ENCODE results near the gene SNX13.
"Not testable (repeated sequence)": the region's sequence is repeated elsewhere in the genome, so short reads cannot be mapped to it uniquely, and the experiment has no call there.

The SNX13 gene

DNA sequence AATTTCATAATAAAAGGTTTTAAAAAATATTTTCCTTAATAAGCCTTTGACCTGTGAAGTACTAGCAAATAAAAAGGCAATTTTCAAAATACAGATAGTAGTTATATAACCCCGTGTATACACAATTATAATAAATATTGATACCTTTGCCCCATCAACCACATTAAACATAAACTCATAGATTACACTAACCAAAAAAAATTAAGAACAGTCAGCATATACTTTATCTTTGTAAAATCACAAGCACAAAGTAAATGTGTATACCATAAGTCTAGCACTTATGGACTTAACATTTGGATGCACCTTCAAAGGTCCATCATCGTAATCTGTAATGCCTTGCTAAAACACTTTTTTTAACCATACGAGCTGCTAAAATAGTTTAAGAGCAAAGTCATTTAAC lies 123.4 kb downstream of the SNX13 start:
- TF ChIP-seq, protein P1, sequence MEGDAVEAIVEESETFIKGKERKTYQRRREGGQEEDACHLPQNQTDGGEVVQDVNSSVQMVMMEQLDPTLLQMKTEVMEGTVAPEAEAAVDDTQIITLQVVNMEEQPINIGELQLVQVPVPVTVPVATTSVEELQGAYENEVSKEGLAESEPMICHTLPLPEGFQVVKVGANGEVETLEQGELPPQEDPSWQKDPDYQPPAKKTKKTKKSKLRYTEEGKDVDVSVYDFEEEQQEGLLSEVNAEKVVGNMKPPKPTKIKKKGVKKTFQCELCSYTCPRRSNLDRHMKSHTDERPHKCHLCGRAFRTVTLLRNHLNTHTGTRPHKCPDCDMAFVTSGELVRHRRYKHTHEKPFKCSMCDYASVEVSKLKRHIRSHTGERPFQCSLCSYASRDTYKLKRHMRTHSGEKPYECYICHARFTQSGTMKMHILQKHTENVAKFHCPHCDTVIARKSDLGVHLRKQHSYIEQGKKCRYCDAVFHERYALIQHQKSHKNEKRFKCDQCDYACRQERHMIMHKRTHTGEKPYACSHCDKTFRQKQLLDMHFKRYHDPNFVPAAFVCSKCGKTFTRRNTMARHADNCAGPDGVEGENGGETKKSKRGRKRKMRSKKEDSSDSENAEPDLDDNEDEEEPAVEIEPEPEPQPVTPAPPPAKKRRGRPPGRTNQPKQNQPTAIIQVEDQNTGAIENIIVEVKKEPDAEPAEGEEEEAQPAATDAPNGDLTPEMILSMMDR (IDR thresholded peaks at IDR 0.05; ENCODE audit: insufficient read depth, missing control alignments): no peak
- DNase-seq (ENCODE audit: insufficient read length, low spot score): no peak
- peak; percentile 6 for FAIRE-seq

DNA sequence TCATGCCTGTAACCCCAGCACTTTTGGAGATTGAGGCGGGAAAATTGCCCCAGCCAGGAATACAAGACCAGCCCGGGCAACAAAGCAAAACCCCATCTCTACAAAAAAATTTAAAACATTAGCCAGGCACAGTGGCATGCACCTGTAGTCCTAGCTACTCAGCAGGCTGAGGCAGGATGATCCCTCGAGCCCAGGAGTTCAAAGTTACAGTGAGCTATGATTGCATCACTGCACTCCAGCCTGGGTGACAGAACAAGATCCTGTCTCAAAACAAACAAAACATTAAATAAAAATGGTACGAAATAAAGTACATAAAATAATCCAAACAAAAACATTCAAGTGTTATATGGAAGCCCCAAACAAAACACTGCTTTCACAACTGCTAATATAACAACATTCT lies 125.0 kb downstream of the SNX13 start:
- DNase-seq (ENCODE audit: insufficient read length, low spot score) (no peak), FAIRE-seq (no peak)
- TF ChIP-seq, protein P1 (IDR thresholded peaks at IDR 0.05; ENCODE audit: insufficient read depth, missing control alignments): no peak

DNA sequence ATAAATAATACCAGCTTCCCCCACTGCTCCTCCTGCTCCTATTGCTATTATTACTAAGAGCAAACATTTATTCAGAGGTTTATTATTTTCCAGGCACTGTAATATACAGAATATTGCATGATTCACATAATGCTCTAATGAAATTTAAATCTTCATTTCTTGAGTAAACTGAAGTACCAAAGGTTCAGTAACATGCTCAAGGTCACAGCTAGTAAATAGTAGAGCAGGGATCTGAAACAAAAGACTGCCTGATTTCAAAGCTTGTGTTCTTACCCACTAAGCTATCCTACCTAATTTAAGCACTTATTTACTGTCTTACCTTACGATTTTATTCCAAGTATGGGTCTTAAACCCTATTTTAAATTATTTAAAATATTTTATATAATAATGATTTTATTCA lies 126.2 kb downstream of the SNX13 start:
- FAIRE-seq (no peak), DNase-seq (ENCODE audit: insufficient read length, low spot score) (no peak)
- TF ChIP-seq, protein P1 (IDR thresholded peaks at IDR 0.05; ENCODE audit: insufficient read depth, missing control alignments): no peak

DNA sequence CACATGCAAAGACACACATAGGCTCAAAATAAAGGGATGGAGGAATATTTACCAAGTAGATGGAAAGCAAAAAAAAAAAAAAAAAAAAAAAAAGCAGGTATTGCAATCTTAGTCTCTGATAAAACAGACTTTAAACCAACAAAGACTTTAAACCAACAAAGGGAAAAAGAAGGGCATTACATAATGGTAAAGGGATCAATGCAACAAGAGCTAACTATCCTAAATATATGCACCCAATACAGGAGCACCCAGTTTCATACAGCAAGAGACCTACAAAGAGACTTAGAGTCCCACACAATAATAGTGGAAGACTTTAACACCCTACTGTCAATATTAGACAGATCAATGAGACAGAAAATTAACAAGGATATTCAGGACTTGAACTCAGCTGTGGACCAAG lies 131.1 kb downstream of the SNX13 start:
- DNase-seq (ENCODE audit: insufficient read length, low spot score); FAIRE-seq: not testable (repeated sequence)

DNA sequence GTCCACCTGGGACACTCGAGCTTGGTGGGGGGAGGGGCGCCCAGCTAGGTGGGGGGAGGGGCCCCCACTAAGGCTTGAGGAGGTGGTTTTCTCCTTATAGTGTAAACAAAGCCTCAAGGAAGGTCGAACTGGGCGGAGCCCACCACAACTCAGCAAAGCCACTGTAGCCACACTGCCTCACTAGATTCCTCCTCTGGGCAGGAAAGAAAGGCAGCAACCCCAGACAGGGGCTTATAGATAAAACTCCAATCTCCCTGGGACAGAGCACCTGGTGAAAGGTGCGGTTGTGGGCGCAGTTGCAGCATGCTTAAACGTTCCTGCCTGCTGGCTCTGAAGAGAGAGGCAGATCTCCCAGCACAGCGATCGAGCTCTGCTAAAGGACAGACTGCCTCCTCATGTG lies 133.1 kb downstream of the SNX13 start:
- DNase-seq (ENCODE audit: insufficient read length, low spot score) (no peak), FAIRE-seq (no peak)
- TF ChIP-seq, protein P1 (IDR thresholded peaks at IDR 0.05; ENCODE audit: insufficient read depth, missing control alignments): no peak

DNA sequence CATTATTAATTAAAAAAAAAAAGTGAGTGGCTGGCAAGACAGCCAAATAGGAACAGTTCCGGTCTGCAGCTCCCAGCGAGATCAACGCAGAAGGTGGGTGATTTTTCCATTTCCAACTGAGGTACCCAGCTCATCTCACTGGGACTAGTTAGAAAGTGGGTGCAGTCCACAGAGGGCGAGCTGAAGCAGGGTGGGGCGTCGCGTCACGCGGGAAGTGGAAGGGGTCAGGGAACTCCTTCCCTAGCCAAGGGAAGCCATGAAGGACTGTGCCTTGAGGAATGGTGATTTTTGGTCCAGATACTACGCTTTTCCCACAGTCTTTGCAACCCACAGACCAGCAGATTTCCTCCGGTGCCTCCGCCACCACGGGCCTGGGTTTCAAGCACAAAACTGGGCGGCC lies 133.7 kb downstream of the SNX13 start:
- TF ChIP-seq, protein P1 (IDR thresholded peaks at IDR 0.05; ENCODE audit: insufficient read depth, missing control alignments): no peak
- no peak for DNase-seq (ENCODE audit: insufficient read length, low spot score)
- FAIRE-seq: no peak

DNA sequence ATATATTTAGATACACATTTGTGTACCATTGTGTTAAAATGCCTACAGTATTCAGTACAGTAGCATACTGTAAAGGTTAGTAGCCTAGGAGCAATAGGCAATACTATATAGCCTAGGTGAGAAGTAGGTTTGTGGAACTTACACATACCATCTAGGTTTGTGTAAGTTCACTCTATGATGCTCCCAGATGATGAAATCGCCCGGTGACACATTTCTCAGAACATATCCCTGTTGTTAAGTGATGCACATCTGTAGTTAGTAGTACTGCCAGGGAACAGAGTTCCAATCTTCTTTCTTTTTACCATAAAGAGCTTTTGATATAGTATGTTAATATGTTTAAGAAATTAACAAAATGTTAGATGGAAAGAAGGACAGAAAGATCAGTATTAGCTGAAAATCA lies 138.2 kb downstream of the SNX13 start:
- TF ChIP-seq, protein P1 (IDR thresholded peaks at IDR 0.05; ENCODE audit: insufficient read depth, missing control alignments): no peak
- no peak for FAIRE-seq

More for the DNA sequence above, 138.2 kb downstream of the SNX13 start:
- no peak for DNase-seq (ENCODE audit: insufficient read length, low spot score)

All from D721Med (cell line).